Measurements from ENCODE around the gene SSH2.

Gene SSH2

GRCh38 chr17:29839656-29840055, 90.4 kb downstream of the SSH2 start:
- TF ChIP-seq GATA3 (IDR thresholded peaks at IDR 0.05; ENCODE audit: low read depth, low read length) (no peak), GATA2 (IDR thresholded peaks at IDR 0.05; ENCODE audit: low read depth, low read length) (no peak)

DNA sequence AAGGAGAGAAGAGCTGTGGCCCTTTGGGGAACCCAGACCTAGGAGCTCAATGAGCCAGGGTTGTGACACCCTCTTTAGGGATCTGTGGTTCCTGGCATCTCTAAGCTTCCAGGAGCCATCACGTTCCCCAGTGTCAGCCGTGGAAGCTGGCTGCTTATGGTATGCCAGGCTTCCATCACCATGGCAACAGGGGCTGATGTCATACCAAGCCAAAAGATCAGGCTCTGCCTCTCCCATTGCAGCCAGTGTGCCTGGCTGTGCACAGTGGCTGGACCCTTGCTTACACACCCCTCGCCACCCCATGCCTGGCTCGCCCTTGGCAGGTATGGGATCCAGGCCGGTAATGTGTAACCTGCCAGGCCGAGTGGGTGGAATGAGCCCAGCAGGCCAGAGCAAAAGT, 91.1 kb downstream of the SSH2 start:
- TF ChIP-seq GATA2 (IDR thresholded peaks at IDR 0.05; ENCODE audit: low read depth, low read length): no peak
- no peak for TF ChIP-seq GATA3 (IDR thresholded peaks at IDR 0.05; ENCODE audit: low read depth, low read length)

DNA sequence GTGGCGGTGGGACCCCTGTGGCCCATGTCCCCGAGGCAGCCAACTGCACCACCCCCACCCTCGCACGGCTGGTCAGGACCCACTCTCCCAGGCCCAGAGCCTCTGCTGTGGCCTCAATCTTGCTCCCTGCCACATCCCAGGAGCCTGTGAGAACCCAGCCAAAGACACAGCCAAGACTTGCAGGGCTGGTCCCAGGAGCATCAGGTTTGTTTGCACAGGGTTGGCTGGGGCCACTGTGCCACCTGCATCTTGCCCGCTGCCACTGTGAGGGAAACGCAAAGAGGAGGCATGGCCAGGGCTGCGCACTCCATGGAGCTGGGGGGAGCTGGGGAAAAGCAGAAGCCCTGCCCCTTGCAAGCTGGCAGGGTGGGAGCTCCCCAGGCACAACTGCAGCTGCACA, 92.5 kb downstream of the SSH2 start:
- TF ChIP-seq GATA3 (IDR thresholded peaks at IDR 0.05; ENCODE audit: low read depth, low read length): no peak
- no peak for TF ChIP-seq GATA2 (IDR thresholded peaks at IDR 0.05; ENCODE audit: low read depth, low read length)

- TF ChIP-seq GATA2 (IDR thresholded peaks at IDR 0.05; ENCODE audit: low read depth, low read length): no peak
- TF ChIP-seq GATA3 (IDR thresholded peaks at IDR 0.05; ENCODE audit: low read depth, low read length): no peak
Measured at GRCh38 chr17:29836643-29837042, 93.4 kb downstream of the SSH2 start.

DNA sequence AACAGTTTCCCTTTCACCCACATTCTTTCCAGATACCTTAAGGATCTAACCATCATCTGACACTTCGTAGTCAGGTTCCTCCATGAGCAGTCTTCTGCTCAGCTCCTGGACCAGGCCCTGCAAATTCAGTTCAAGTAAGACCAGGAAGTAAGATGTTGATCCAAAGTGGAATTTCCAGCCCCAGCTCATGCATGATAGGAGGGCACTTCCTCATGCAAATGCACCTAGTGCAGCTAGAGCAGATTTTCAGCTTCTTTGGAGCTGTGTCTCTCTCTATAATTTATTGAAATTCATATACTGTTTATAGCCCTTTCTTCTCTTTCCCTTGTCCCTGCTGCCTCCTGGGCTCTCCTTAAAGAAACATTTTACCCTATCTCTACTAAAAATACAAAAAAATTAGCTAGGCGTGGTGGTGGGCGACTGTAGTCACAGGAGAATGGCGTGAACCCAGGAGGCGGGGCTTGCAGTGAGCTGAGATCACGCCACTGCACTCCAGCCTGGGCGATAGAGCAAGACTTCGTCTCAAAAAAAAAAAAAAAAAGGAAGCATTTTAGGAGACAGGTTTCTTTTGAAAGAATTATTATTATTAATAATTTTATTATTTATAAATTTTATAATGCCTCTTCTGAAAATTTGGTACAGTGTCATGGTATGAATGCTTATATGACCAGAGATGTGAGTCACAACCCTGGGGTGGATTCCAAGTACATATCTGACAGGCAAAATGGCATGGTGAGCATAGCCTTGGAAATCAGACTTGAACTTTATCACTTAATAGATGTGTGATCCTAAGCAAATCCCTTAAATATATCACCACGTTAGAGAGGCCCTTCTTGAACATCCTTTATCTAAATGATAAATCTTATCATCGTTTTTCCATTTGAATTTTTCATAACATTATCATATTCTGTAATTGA, 94.3 kb downstream of the SSH2 start:
- TF ChIP-seq GATA2 (IDR thresholded peaks at IDR 0.05; ENCODE audit: low read depth, low read length) (no peak), GATA3 (IDR thresholded peaks at IDR 0.05; ENCODE audit: low read depth, low read length) (no peak)

DNA sequence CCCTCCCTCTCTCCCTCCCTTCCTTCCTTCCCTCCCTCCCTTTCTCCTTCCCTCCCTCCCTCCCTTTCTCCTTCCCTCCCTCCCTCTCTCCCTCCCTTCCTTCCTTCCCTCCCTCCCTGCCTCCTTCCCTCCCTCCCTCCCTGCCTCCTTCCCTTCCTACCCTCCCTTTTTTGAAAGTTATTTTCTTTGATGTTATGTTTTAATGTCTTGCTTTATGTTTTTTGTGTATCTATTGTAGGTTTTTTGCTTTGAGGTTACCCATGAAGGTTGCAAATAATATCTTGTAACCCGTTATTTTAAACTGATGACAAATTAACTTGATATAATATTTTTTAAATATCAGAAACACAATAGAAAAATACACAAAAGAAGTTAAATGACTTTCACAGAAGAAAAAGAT, 96.2 kb downstream of the SSH2 start:
- TF ChIP-seq GATA3 (IDR thresholded peaks at IDR 0.05; ENCODE audit: low read depth, low read length) (no peak), GATA2 (IDR thresholded peaks at IDR 0.05; ENCODE audit: low read depth, low read length) (no peak)

DNA sequence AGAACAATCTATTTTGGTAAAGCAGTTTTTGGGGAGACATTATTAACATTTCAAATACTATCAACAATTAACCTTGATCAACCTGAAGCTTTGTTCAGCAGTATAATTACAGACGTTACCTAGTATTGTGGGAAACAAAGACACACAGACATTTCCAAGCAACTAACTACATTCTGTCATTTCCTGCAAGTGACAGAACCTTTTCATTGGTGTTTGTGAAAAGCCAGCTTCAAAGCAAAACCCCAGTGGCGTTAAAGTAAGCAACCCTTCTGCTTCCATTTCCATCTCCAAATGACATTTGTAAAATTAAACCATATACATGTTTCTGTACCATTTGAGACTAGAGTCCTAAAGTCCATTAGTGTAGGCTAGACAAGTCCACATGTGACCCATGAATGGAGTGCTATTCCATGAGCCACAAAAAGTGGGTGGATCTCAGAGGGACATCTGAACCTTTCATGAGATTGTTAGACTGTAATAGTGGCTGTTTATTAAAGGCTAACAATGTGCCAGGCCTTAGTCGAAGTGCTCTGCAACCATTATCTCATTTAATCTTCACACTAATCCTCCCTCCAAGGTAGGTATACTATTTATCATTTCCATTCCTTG, 101.2 kb downstream of the SSH2 start:
- TF ChIP-seq GATA3 (IDR thresholded peaks at IDR 0.05; ENCODE audit: low read depth, low read length): no peak
- TF ChIP-seq GATA2 (IDR thresholded peaks at IDR 0.05; ENCODE audit: low read depth, low read length): no peak

- TF ChIP-seq GATA3 (IDR thresholded peaks at IDR 0.05; ENCODE audit: low read depth, low read length) (no peak), GATA2 (IDR thresholded peaks at IDR 0.05; ENCODE audit: low read depth, low read length) (no peak)
Measured at GRCh38 chr17:29827179-29827578, 102.8 kb downstream of the SSH2 start.

DNA sequence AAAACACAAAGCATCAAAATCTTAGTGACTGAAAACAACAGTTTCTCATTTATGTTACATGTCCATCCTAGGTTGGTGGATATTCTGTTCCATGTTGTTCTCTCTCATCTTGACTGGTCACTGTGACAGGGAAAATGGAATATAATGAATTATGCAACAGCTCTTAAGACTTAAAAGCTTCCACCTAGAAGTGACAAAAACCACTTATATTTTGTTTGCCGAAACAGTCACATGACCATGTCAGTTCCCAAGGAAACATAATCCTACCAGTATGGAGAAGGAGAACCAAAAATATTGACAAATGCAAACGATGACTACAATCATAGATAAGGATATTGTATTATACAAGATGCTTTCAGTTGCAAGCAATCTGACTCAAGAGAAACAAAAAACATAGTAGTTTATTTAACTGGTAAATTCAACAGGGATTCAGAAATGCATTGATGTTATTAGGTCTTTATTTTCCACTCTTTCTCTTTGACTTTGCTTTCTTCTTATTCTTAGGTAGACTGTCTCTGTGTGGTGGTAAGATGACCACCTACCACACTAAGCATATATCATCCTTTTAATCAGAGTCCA, 103.8 kb downstream of the SSH2 start:
- TF ChIP-seq GATA3 (IDR thresholded peaks at IDR 0.05; ENCODE audit: low read depth, low read length) (no peak), GATA2 (IDR thresholded peaks at IDR 0.05; ENCODE audit: low read depth, low read length) (no peak)

DNA sequence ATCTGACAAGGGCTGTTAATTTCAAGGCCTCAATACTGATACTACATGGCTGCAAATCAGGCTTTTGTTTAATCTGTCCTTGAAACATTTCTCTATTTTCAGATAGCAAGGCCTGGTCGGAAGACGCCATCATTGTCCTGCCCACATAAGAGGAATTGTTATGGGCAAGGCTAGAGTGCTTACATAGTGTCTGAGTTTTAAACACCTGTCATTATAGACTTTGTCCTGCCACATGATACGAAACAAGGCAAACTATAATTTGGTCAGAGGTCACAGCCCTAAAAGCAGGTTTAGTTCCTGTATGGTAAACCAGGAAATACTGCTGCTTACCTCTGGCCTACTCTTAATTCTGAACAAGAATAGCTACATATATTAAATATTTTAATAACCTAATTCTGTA, 104.4 kb downstream of the SSH2 start:
- TF ChIP-seq GATA3 (IDR thresholded peaks at IDR 0.05; ENCODE audit: low read depth, low read length) (no peak), GATA2 (IDR thresholded peaks at IDR 0.05; ENCODE audit: low read depth, low read length) (no peak)

DNA sequence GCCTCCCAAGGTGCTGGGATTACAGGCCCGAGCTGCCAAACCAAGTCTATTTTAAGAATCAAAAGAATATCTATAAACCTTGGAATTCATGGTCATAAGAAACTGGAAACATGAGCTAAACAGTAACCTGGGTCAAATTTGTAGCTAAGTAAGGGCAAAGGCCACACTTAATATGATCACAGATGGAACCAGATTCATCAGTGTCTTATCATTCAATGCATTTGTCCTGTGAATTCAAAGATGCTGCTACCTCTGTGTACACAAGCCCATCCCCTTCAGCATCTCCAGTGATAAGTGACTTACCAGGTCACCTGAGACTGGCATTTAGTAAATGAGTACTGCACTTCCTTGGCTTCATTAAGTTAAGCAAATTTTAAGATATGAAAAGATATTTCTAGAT, 108.1 kb downstream of the SSH2 start:
- no peak for TF ChIP-seq GATA3 (IDR thresholded peaks at IDR 0.05; ENCODE audit: low read depth, low read length)
- no peak for TF ChIP-seq GATA2 (IDR thresholded peaks at IDR 0.05; ENCODE audit: low read depth, low read length)

DNA sequence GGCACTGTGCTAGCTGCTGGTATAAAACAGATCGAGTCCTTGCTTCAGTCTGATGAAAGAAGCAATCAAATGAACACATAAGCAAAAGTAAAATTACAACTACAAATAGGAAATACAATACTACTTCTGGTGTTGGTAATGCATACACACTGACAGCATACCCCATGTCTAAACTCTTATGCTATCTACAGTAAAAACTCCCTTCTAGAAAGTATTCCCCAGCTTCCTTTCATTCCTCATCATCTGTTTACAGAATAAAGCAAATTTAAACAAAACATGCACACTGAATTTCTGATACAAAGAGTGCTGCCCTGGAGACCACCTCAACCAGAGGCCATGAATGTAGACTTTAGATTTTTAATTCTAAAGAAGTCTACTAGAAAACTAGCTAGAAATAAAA, 109.6 kb downstream of the SSH2 start:
- TF ChIP-seq GATA2 (IDR thresholded peaks at IDR 0.05; ENCODE audit: low read depth, low read length) (no peak), GATA3 (IDR thresholded peaks at IDR 0.05; ENCODE audit: low read depth, low read length) (no peak)

DNA sequence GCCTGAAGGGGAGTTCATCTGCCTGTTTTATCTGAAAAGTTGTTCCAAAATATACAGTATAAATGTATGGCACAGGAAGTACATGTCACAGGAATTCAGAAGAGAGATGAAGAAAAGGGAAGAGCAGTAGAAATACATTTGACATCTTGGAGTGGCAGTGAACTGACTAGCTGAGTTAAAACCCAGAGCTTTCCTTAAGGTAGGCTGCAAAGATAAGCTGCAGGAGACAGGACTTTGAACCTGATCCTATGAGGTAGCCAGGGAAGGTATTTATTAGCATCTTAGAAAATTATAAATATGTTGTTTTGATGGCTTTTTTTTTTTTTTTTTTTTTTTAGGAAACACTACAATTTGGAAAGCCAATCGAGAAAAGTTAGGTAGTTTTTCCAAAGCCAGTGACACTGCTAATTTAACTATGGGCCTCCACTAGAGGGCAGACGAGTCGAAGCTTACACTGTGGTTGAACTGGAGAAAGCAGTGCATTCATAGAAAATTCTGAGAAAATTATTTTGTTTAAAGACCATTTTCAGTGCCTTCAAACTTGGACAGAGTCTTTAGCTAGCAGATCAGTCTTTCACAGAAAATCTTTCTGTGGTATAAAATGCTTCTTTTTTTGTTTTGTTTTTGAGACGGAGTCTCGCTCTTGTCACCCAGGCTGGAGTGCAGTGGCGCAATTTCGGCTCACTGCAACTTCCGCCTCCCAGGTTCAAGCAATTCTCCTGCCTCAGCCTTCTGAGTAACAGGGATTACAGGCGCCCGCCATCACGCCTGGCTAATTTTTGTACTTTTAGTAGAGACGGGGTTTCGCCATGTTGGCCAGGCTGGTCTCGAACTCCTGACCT, 122.3 kb downstream of the SSH2 start:
- no peak for TF ChIP-seq GATA2 (IDR thresholded peaks at IDR 0.05; ENCODE audit: low read depth, low read length)
- no peak for TF ChIP-seq GATA3 (IDR thresholded peaks at IDR 0.05; ENCODE audit: low read depth, low read length)

GRCh38 chr17:29802246-29802645, 127.8 kb downstream of the SSH2 start:
- TF ChIP-seq GATA2 (IDR thresholded peaks at IDR 0.05; ENCODE audit: low read depth, low read length) (no peak), GATA3 (IDR thresholded peaks at IDR 0.05; ENCODE audit: low read depth, low read length) (no peak)
